HL-60/S4 treated with retinoic acid at 250 ng/mL for 4 days and 3 days (cell line): ENCODE measurements around the gene ALKBH5.

Source experiments
- in situ Hi-C: fragments of 300-500 bp; cut with MboI; formaldehyde crosslinking; loops from 2 replicates; pipeline ENCODE4 v1.7.0; 2022; ENCODE audit warnings: low sequenced_read_pairs

The ALKBH5 gene

GRCh38 chr17:18184143-18185031, 759 bp downstream of the ALKBH5 start:
- in situ Hi-C loops = no loop called here

- in situ Hi-C loops = no loop called here
Measured at GRCh38 chr17:18185391-18185790, 1.8 kb downstream of the ALKBH5 start.

- in situ Hi-C loops = no loop called here
Measured at GRCh38 chr17:18185832-18186626, 2.4 kb downstream of the ALKBH5 start.

GRCh38 chr17:18186627-18186982, 3.0 kb downstream of the ALKBH5 start:
- in situ Hi-C loops = no loop called here

- in situ Hi-C loops = no loop called here
Measured at GRCh38 chr17:18187226-18187625, 3.6 kb downstream of the ALKBH5 start.

GRCh38 chr17:18187821-18188761, 4.5 kb downstream of the ALKBH5 start:
- in situ Hi-C loops = no loop called here

GRCh38 chr17:18190628-18191235, 7.1 kb downstream of the ALKBH5 start:
- in situ Hi-C loops = no loop called here

GRCh38 chr17:18191236-18191667, 7.6 kb downstream of the ALKBH5 start:
- in situ Hi-C loops = no loop called here

GRCh38 chr17:18191967-18192366, 8.3 kb downstream of the ALKBH5 start:
- in situ Hi-C loops = no loop called here

- in situ Hi-C loops = no loop called here
Measured at GRCh38 chr17:18194394-18194793, 10.8 kb downstream of the ALKBH5 start.

GRCh38 chr17:18194804-18195203, 11.2 kb downstream of the ALKBH5 start:
- in situ Hi-C loops = no loop called here

- in situ Hi-C loops = no loop called here
Measured at GRCh38 chr17:18195246-18195645, 11.6 kb downstream of the ALKBH5 start.

GRCh38 chr17:18197535-18198194, 14.0 kb downstream of the ALKBH5 start:
- in situ Hi-C loops = no loop called here

GRCh38 chr17:18198530-18198929, 14.9 kb downstream of the ALKBH5 start:
- in situ Hi-C loops = no loop called here

- in situ Hi-C loops = no loop called here
Measured at GRCh38 chr17:18201108-18201507, 17.5 kb downstream of the ALKBH5 start.

- in situ Hi-C loops = no loop called here
Measured at GRCh38 chr17:18203308-18203707, 19.7 kb downstream of the ALKBH5 start.

- in situ Hi-C loops = no loop called here
Measured at GRCh38 chr17:18205861-18206260, 22.2 kb downstream of the ALKBH5 start.

GRCh38 chr17:18206962-18207361, 23.3 kb downstream of the ALKBH5 start:
- in situ Hi-C loops = no loop called here

GRCh38 chr17:18208092-18208491, 24.5 kb downstream of the ALKBH5 start:
- in situ Hi-C loops = no loop called here
